ENCODE measurements around the gene C12orf60.

The C12orf60 gene

DNA sequence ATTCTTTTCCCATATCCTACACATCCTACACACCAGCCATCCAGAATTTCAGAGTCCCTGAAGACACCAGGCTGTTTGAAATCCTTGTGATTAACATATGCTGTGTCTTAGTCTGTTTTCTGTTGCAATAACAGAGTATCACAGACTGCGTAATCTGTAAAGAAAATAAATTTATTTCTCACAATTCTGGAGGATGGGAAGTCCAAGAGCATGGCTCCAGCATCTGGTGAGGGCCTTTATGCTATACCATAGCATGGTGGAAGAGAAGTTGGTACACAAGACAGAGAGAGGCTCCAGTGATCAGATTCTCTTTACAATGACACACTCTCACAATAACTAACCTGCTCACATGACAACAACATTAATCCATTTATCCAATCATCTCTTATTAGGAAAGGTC, 35.8 kb downstream of the C12orf60 start:
- FAIRE-seq = no peak

DNA sequence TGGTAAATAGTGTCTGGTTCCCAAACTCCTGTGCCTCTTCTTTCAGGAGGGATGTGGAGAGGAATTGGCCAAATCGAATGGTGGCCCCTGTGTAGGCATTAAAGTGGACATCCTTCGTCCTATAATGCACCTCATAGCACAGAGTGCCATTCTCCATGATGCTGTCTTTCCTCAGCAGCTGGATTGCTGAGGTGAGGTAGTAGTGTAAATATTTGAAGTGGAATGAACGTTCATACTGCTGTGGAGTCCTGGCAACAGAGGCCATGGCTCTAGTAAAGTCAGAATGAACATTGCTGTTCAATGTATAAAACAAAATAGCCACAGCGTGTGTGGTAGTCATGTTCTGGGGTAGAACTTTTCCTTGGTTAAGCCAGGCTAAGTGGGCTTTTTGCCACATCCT, 37.1 kb downstream of the C12orf60 start:
- no peak for FAIRE-seq

- peak; percentile 76 for FAIRE-seq
Measured at GRCh38 chr12:14841761-14842160, 38.3 kb downstream of the C12orf60 start.

- peak; percentile 95 for FAIRE-seq
Measured at GRCh38 chr12:14842315-14842714, 38.8 kb downstream of the C12orf60 start.

DNA sequence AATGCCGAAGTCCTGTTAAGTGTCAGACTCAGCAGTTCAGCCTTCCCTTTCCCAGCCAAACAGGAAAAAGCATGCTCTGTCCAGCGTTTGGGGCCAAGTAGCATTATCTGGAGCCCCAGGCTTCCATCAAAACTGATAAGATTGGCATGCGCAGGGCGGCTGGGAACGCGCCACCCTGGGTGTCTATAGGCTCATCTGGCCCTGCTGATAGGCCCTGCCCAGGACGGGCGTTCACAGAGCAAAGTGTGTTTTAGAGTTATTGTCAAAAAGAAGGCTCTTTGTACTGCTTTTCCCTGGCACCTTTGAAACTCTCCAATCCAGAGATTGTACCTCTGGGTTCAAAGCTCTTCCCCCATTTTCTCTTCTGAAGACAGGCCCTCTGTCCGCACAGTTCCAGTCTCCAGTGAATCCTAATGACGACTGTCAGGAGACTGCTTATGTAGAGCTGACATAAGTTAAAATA, 40.0 kb downstream of the C12orf60 start, which contains the start of gene ART4:
TSS of gene ART4 (minus strand) at position 102 of the 463 bp plus-strand sequence. CDS start 413 bp downstream, outside the sequence.
- no peak for FAIRE-seq

GRCh38 chr12:14844401-14844800, 40.9 kb downstream of the C12orf60 start:
- FAIRE-seq = no peak

- peak; percentile 92 for FAIRE-seq
Measured at GRCh38 chr12:14845350-14845750, 41.9 kb downstream of the C12orf60 start.

GRCh38 chr12:14846042-14846587, 42.6 kb downstream of the C12orf60 start:
- no peak for FAIRE-seq

GRCh38 chr12:14846876-14847580, 43.6 kb downstream of the C12orf60 start:
- no peak for FAIRE-seq

- no peak for FAIRE-seq
Measured at GRCh38 chr12:14849661-14850060, 46.2 kb downstream of the C12orf60 start.

- FAIRE-seq = no peak
Measured at GRCh38 chr12:14850929-14851663, 47.6 kb downstream of the C12orf60 start.

- no peak for FAIRE-seq
Measured at GRCh38 chr12:14852880-14853279, 49.4 kb downstream of the C12orf60 start.

GRCh38 chr12:14853961-14854360, 50.5 kb downstream of the C12orf60 start:
- no peak for FAIRE-seq

DNA sequence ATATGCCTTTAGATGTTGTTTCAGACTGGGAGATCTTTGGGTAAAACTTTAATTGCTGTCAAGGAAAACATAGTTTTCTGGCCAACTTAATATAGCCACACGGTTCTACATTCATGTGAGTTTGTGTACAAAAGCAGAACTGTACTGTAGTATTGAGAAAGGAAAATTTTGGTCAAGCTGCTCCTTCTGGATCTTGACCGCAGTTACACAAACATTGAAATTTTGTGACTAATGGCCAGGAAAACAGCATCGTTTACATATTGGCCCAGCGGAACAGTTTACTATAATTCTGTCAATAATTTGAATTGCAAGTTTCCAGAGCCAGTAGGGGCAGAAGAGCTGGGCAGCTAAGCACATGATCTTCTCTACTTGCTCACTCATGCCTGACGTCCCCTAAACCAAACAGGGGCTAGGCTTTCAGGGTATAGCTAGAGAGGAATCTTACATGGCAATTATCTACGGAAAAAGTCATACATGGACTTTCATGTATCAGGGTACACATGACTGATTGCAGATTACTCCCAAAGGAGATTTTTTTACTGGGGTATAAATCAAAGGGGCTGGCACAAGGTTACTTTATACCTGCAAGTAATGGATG, 51.2 kb downstream of the C12orf60 start:
- no peak for FAIRE-seq

DNA sequence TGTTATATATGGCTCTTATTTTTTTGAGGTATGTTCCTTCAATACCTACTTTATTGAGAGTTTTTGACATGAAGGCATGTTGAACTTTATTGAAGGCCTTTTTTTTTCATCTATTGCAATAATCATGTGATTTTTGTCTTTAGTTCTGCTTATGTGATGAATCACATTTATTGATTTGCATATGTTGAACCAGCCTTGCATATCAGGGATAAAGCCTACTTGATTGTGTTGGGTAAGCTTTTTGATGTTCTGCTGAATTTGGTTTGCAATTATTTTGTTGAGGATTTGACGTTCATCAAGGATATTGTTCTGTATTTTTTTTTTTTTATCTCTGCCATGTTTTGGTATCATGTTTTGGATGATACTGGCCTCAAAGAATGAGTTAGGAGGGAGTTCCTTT, 55.0 kb downstream of the C12orf60 start:
- no peak for FAIRE-seq

- no peak for FAIRE-seq
Measured at GRCh38 chr12:14860490-14860889, 57.0 kb downstream of the C12orf60 start.

GRCh38 chr12:14868916-14869506, 65.5 kb downstream of the C12orf60 start:
- FAIRE-seq = no peak

DNA sequence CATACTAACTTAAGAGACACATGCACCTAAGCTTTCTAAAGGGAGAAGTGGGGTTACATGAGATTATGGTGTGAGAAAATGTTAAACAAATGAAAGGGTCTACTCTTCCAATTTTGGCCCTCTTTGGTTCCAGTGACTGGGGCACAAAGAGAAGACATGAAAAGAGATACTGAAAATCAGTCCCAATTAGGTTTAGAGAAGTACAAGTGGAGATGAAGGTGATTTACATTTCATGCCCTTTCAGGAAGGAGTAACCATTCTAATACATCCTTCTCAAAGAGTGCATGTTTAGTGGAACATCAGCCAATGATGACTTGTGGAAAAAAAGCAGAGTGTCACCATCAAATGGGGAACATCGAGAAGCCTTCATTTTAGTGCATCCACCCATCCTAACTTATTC, 67.8 kb downstream of the C12orf60 start:
- no peak for FAIRE-seq

DNA sequence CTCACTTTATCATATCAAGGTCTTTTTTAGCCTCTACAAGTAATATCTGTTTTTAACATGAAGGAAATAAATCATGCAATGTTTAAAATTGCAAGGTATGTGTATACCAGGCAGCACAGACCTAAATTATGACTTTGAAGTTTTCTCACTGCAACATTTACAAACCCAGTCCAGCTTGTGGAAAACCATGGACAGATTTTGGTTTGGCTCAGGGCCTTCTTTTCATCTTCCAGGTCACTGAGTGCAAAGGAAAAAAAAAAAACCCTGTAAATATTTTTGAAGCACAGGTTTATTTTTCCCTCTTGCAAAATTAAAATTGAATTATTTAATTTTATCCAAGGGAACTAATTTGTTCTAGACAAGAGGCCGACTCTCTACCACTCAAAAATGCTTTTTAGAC, 68.4 kb downstream of the C12orf60 start:
- no peak for FAIRE-seq

- FAIRE-seq = no peak
Measured at GRCh38 chr12:14873440-14874185, 70.1 kb downstream of the C12orf60 start.

Measured in islet of Langerhans (tissue), 1 donor.